HG03039 (cell line): ENCODE results near the gene SH3D19.
"Not testable (repeated sequence)": the region's sequence is repeated elsewhere in the genome, so short reads cannot be mapped to it uniquely, and the experiment has no call there.

Source experiments
- ATAC-seq: cut with Tn5 transposase; IDR thresholded peaks from one replicate; pipeline ENCODE4 v1.9.1; 2021; ENCODE audit warnings: mild to moderate bottlenecking, moderate library complexity; ENCODE audit not compliant: unreplicated experiment

SH3D19 gene

GRCh38 chr4:151322161-151322560 lies 3.2 kb downstream of the SH3D19 start:
- ATAC-seq = not testable (repeated sequence)

- ATAC-seq = no peak
Observed at GRCh38 chr4:151321586-151321985, 3.8 kb downstream of the SH3D19 start.

DNA sequence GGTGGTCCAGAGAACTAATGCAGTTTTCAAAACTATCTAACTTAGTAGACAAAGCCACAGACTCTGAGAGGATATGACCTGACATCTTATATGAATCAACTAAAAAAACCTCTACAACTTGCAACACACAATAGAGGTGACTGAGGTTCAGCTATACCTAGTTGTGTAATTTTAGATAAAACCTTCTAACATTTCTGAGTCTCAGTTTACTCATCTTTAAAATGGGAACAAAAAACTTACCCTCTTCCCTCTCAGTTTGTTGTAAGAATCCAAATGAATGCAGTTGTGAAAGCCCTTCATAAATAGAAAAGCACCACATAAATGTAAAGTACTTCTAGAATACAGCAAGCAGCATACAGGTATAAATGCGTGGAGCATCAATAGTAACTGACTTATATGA lies 5.9 kb downstream of the SH3D19 start:
- no peak for ATAC-seq

DNA sequence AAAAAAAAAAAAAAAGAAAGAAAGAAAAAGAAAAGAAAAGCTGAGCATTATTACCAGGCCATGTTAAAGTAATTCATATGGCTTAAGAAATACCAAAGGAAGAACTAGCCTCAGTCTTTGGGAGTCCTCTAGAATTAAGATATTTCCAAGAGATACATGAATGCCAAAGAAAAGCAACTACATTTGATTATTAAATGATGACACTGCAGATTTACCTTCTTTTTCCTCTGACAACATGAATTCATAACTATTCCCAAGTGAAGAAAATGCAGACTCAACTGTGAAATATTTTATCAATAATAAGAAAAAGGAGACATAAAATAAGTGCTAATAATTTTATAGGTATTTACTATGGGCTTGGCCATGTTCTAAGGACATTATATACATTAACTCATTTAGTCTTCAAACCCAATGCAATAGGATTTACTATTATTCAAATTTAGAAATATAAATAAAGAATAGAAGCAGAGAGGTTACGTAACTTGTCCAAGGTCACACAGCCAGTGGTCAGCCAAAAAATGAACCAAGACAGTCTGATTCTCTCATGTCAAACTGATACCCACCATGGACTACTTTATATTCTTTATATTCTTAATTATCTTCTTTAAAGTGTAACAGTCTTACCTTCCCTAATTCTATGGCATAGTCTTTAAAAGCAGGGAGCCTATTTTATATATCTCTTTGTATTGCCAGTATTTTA lies 6.9 kb downstream of the SH3D19 start:
- ATAC-seq = no peak

DNA sequence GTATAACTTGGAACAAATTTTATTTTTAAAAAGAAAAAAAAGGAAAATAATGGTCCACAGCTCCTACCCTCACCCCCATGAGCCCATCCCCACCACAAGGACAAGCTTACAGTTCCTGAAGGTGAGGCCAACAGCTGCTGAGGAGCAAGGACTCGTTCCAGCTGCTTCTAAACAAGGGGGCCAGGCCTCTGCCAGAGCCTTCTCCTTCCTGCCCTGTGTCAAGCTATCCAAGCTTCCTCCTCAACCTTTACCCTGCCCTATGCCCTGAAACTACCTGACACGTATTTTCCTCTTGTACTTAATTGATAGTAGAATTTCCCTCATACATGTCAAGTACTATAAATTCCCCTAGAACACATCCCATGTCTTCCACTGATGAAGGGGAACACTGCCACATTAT lies 8.8 kb downstream of the SH3D19 start:
- no peak for ATAC-seq

DNA sequence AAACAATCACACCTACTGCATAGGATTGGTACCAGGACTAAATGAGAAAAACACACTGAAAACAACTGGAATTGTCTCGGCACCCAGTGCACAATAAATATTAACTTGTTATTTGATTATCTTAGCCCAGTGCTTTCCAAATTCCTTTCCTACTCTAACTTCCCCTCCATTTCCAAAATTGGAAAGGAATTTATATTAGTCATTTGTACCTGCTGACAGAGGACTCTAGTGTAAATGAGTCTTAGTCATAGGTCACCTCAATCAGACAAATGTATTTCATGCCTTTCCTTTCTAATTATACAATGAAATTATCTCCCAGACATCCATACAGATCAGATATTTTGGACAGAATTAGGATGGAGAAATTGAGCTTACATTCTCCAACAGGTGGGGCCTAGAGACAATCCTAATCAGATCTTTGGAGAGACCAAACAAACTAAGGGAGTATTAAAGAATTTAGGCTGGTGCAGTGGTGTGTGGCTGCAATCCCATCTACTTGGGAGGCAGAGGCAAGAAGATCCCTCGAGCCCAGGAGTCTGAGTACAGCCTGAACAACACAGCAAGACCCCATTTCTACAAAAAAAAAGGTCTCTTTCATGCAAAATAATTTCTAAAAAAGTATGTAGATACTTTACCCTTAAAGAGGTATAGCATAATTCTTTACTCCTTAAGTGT lies 10.1 kb downstream of the SH3D19 start:
- ATAC-seq = no peak

DNA sequence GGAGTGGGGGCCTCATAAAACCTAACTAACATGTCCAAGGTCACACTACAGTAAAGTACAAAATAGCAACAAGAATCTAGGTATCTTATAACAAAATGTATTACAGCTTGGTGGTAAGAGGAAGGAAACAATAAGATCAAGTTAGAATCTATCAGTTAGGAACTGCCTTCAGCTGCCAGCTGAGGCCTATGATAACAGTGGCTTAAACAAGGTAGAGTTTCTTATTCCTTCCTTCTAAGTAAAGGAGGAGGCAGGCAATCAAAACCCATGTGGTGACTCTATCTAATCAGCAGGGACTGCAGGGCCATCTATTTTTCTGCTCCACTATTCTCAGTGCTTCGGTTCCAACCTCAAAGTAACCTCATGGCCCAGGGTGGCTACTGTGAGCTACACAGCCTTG lies 10.9 kb downstream of the SH3D19 start:
- no peak for ATAC-seq

DNA sequence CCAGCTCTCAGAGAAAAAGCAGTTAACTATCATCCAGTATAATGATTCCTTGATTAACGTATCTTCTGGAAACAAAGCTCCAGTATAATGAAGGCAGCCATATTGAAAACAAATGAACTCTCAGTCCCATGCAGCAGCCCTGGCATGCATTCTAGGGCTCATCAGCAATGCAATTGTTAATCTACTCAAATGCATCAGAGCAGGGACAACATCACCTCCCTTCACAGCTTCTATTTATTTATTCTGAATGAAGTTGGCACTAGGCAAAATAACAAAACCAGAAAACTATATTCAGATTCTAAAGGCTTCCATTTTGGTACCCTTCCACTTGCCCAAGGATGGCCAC lies 11.4 kb downstream of the SH3D19 start:
- ATAC-seq = no peak

- no peak for ATAC-seq
Observed at GRCh38 chr4:151313306-151314009, 11.9 kb downstream of the SH3D19 start.

GRCh38 chr4:151310124-151310728 lies 15.2 kb downstream of the SH3D19 start:
- ATAC-seq = no peak

DNA sequence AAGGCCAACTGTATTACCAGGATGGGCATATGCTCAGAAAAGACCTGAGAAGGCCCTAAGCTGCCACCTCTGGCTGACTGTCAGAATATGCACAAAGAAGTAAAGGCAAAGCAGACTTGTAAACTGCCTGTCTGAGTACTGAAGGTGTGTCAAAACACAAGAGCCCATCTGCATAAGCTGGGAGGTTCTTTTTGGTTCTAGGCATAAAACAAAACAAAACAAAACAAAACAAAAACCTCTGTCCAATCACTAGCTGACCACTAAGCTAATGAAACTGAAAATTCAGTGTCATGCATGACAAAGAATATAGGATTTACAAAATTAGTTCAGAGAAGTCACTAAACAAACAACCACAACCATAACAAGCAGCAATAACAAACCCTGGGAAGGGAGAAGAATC lies 20.6 kb downstream of the SH3D19 start:
- peak; percentile 77 for ATAC-seq

DNA sequence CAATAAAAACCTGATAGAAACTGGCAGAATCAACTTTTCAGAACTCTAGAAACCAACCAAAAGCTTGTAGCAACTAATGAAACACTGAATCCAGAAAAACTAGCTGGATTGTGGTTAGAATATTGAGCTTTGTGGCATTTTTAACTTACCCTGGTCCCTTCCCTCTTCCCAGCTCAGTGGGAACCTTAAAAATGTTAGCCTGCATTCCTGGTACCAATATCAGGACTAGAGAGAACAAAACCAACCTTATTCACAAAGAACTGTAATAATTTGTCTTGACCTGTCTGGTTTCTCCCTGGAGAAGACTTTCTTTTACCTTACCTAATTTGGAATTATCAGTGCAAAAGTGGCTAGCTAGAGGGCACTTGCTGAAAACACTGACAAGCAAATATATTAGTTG lies 21.2 kb downstream of the SH3D19 start:
- no peak for ATAC-seq

DNA sequence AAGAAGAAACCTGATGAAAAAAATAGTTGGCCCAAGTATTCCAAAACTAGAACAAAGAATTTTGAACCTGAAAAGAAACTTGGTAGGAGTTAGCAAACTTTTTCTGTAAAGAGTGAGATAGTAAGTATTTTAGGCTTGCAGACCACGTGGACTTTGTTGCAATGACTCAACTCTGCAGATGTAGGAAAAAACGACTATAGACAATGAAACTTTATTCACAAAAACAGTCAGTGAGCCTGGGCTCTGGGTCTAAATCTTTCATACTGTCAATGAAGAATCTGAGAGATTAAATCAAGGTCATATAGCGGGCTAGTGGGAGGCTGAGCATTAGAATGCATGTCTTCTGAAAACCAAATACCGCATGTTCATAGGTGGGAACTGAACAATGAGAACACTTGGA lies 23.0 kb downstream of the SH3D19 start:
- ATAC-seq = no peak

DNA sequence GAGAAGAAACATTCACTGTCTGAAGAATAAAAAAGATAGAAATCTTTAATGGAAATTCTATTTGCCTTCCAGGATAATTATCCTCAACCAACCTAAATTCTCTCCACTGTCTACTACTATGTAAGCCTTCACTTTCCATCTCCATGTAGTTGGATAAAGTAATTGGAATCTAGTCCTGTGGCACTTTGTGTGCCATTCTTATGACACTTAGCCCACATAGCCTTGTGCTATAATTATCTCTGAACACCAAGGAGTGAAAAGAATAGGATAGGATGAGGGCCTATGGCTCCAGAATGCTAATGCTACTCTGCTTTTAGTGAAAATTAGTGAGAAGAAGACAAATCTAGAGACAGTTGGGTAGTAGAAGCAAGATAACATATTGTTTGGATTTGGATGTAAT lies 28.2 kb downstream of the SH3D19 start:
- ATAC-seq = no peak

DNA sequence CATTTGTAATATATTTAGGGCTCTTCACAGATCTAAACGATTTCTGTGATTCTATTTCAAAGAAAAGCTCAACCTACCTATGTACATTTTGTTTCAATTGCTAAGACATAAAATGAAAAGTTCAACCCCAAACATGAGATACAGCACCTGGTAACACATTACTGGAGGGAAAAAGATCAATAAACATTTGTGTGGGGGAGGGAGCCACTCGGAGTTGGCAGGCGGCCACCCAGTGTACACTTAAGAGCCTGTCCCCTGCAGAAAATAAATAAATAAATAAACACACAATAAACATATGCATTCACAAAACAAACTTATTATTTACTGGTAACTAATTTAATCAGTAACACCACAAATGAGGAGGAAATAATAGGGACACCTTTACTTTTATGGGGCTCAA lies 29.2 kb downstream of the SH3D19 start:
- ATAC-seq = no peak

GRCh38 chr4:151294833-151295496 lies 30.4 kb downstream of the SH3D19 start:
- no peak for ATAC-seq

DNA sequence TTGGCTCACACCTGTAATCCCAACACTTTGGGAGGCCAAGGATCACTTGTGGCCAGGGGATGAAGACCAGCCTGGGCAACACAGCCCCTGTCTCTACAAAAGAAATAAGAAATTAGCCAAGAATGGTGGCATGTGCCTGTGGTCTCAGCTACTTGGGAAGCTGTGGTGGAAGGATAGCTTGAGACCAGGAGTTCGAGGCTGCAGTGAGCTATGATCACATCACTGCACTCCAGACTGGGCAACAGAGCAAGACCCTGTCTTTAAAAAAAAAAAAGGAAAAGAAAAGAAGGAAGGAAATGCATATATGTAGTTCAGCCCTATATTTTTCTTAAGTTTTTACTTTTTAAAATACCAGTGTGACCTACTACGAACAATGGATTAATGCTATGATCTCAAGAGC lies 33.4 kb downstream of the SH3D19 start:
- no peak for ATAC-seq

DNA sequence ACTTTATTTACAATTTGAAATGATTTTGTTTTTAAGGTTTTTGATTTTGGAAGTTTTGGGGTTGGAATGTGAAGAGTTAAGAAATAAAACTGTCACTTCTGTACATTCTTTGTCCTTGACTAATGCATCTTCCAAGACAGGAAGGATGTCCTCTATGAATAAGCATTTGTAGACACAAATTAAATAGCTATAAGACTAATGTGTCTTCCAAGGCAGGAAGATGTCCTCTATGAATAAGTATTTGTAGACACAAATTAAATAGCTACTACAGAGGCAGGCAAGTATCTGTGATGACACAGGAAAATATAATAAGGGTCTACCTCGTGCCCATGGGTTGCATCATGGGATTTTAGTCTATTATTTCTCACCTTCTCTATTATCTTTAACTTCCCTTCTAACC lies 33.9 kb downstream of the SH3D19 start:
- ATAC-seq = no peak

GRCh38 chr4:151287409-151287808 lies 38.0 kb downstream of the SH3D19 start:
- no peak for ATAC-seq

GRCh38 chr4:151284534-151285245 lies 40.7 kb downstream of the SH3D19 start:
- ATAC-seq = no peak
